HG02763 (cell line): ENCODE data around the gene CAMTA1.

Experiments used
- ATAC-seq: cut with Tn5 transposase; IDR thresholded peaks from one replicate; pipeline ENCODE4 v1.9.1; 2021; ENCODE audit warnings: mild to moderate bottlenecking, moderate library complexity; ENCODE audit not compliant: unreplicated experiment

The CAMTA1 gene

DNA sequence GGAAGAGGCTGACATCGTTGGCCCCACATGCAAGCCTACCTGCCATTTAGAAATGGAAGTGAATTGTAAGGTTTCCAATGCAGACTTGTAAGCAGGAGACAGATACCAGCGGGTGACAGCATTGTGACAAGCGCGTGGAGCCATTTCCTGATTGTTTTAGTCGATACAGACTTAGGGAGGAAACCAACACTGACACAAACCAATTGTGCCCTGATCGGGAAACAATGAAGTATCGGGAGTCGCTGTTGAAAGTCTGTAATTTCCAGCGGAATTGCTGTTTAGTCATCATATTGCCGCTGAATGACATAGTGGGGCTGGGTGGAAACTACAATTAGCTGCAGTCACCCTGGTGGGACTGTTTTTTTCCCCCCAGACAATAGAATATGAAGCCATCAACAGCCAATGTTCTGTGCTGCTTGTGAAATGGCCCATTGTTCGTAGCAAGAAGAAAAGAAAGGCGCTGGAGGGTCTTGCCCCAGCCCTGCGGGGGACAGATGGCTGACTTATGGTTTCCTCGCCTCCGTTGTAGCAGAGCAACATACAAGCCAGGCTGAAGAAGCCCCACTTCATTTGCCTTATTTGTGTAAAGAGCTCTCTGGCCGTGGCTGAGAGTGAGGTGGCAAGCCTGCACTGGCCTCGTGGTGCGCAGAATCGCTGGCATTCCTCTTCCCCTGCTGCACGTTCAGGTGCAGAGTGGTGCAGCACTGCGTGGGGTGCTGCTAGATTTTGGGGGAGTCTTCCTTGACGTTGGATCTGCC lies 462.7 kb downstream of the CAMTA1 start:
- ATAC-seq, result no peak

- ATAC-seq, result no peak
Measured at GRCh38 chr1:7248549-7249199, 463.4 kb downstream of the CAMTA1 start.

GRCh38 chr1:7249516-7249915 lies 464.3 kb downstream of the CAMTA1 start:
- ATAC-seq, result no peak

DNA sequence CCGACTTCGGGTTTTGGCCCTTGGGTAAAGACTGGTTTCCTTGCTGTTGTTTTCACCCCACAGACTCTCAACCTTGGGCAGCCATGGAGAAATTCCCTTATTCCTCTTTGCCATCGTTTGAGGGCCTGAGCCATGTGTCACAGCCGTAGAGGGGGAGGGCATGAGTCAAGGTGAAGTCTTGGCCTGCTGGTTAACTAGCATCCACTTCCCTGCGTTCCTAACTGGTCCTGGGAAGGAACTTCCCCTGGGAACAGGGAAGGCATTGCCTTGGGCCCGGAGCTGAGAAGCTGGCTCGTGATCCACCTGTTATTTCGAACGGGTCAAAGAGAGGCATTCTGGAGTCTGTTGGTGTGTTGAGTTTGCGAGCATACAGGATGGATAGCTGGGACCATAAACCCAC lies 464.9 kb downstream of the CAMTA1 start:
- no peak for ATAC-seq

GRCh38 chr1:7250597-7251453 lies 465.6 kb downstream of the CAMTA1 start:
- no peak for ATAC-seq

DNA sequence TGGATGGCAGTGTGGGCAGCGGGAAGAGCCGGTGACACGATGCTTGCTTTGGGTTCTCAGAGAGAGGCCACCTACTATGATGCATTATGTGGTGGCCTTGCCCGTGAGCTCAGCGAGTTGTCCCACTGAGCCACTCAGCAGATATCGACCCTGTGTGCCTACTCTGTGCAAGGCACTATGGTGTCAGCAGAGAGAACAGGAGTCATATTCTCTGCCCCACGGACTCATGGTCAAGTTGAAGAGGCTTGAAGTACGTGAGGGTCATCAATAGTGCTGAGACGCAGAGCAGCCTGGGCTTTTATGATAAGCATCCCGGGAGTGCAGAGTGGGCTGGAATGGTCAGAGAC lies 466.2 kb downstream of the CAMTA1 start:
- no peak for ATAC-seq

GRCh38 chr1:7252411-7253117 lies 467.3 kb downstream of the CAMTA1 start:
- ATAC-seq, result no peak

GRCh38 chr1:7253118-7253480 lies 467.8 kb downstream of the CAMTA1 start:
- no peak for ATAC-seq

- ATAC-seq, result no peak
Measured at GRCh38 chr1:7253988-7254587, 468.8 kb downstream of the CAMTA1 start.

DNA sequence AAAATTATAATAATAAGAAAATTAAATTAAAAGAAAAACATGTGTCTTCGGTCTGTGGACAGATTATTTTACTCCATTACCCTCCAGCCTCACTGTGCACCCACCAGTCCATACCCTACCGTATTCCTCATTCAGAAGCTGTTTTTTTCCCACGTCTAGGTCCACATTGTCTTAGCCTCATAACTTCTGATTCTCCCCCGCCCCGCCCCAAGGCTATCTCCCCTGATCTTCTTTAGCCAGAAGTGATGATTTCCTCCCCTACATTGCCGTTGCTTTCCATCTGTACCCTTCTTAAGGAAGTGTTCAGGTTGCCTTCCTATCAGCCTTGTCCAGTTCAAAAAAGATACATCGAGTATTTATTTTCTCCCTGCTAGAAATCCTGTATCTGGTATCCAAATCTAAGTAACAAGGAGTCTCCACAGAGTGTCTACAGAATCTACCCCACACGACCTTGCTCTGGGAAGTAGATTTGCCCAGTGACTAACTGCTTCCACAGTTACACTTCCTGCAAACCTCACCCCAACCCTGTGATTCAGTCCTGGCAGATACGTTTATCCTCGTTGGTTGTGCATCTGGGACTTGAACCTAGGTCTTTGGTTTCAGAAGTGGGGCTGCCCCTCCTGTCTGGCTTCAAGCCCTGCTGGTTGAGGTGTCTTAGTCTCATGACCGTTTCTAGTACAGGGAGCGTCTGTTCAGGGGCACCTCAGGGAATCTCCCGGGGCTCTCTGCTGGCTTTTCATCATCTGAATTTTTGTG lies 470.2 kb downstream of the CAMTA1 start:
- ATAC-seq, result no peak

- no peak for ATAC-seq
Measured at GRCh38 chr1:7256526-7256925, 471.3 kb downstream of the CAMTA1 start.

DNA sequence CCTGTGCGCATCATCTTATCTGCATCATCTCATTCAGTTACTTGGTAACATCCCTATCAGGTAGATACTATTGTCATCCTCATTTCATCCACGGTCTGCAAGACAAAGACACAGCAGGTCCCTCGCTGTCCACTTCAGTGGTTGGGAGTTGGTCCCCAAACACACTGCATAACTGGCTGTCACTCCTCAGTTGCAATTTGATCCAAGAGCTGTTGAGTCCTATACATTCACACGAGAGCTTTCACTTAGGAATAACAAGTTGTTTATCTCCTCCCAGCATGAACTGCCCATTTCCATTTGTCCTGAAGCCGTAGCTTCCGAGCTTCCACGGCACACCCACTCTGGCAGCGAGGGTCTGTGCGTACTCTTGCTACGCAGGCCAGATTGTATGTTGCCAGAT lies 472.0 kb downstream of the CAMTA1 start:
- ATAC-seq, result no peak

- no peak for ATAC-seq
Measured at GRCh38 chr1:7258589-7259135, 473.4 kb downstream of the CAMTA1 start.

DNA sequence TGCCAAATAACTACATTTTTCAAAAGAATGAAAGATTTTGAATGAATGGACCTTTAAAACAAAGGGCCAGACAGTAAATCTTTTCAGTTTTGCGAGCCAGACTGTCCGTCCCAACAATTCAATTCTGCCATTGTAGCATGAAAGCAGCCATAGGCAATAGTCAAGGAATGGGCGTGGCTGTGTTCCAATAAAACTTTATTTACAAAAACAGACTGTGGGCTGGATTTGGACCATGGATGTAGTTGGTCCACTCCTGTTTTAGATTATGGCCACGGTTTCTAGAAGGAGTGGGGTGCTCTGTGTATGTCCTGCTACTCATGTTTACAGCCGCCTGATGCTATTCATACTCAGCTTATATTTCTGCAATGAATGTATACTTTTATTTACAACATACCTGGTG lies 474.7 kb downstream of the CAMTA1 start:
- no peak for ATAC-seq

DNA sequence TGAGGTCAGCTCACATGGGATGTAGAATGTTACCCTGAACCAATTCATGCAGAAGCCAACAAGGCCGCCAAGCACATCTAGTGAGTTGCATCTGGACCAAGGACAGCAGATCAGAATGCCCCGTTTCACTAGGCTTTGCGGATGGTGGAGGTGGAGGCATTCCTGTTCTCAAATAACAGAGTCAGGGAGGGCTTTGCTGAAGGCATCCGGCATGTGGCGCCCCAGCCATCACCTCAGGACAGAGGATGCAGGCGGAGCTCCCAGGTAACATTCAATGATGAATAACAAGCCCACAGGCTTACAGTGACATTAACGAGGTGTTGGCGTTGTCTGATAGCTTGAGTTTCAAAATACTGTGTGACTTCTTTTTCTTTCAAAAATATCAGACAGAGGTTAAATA lies 476.2 kb downstream of the CAMTA1 start:
- ATAC-seq, result no peak

- no peak for ATAC-seq
Measured at GRCh38 chr1:7262611-7263010, 477.4 kb downstream of the CAMTA1 start.

GRCh38 chr1:7263021-7263960 lies 478.0 kb downstream of the CAMTA1 start:
- ATAC-seq, result no peak

GRCh38 chr1:7264101-7264500 lies 478.8 kb downstream of the CAMTA1 start:
- no peak for ATAC-seq
